ENCODE results near the gene MSL3. TPM values are rescaled to one million over a fixed set of nuclear protein-coding genes. Genes with fewer than 3 reads are reported as not detected.

The MSL3 gene
- total RNA-seq, 4 donors from 2014 or later = 22.8 to 61.1 (median 35.1) TPM

GRCh38 chrX:11740794-11741193 lies 17.2 kb upstream of the MSL3 start:
- H3K4me3 ChIP-seq = no peak overlapping the region
- DNase-seq (no peak), ATAC-seq (no peak)
- no peaks in the 10 kb centered on the region for H3K4me1 ChIP-seq
- no peak overlapping the region for H3K27ac ChIP-seq
- H3K27me3 ChIP-seq = no peaks in the 10 kb centered on the region
- TF ChIP-seq CTCF (IDR thresholded peaks at IDR 0.05 in 4 of 5, conservative IDR thresholded peaks at IDR 0.05 in 1 of 5) (no peak), POLR2A (IDR thresholded peaks at IDR 0.05) (no peak)
- no peaks in the 10 kb centered on the region for H3K9me3 ChIP-seq
- H3K36me3 ChIP-seq = no peaks in the 10 kb centered on the region
- intact Hi-C loops (cut with DNase I; ENCODE audit: low total_unique reads) = no loop called here
- in situ Hi-C loops (cut with MboI; ENCODE audit: low sequenced_read_pairs in 4 of 4) = loop anchor here in 1 of 4 donors (25.0 kb wide), 1 partner anchor 603 kb away; no protein-coding TSS in a partner anchor

- ATAC-seq (no peak), DNase-seq (no peak)
- no peak overlapping the region for H3K4me3 ChIP-seq
- no peak overlapping the region for H3K27ac ChIP-seq
- no peaks in the 10 kb centered on the region for H3K36me3 ChIP-seq
- TF ChIP-seq POLR2A (IDR thresholded peaks at IDR 0.05) = no peak
- TF ChIP-seq CTCF (IDR thresholded peaks at IDR 0.05 in 4 of 5, conservative IDR thresholded peaks at IDR 0.05 in 1 of 5) = no peak
- H3K27me3 ChIP-seq = no peaks in the 10 kb centered on the region
- H3K9me3 ChIP-seq = no peaks in the 10 kb centered on the region
- H3K4me1 ChIP-seq = no peaks in the 10 kb centered on the region
- in situ Hi-C loops (cut with MboI; ENCODE audit: low sequenced_read_pairs in 4 of 4) = loop anchor here in 1 of 4 donors (25.0 kb wide), 1 partner anchor 604 kb away; no protein-coding TSS in a partner anchor
- intact Hi-C loops (cut with DNase I; ENCODE audit: low total_unique reads) = no loop called here
Measured at GRCh38 chrX:11741574-11741973, 16.5 kb upstream of the MSL3 start.

- Histone ChIP-seq H3K27me3 (no peaks in the 10 kb centered on the region), H3K36me3 (no peaks in the 10 kb centered on the region), H3K27ac (no peak overlapping the region), H3K4me1 (no peaks in the 10 kb centered on the region), H3K4me3 (no peak overlapping the region), H3K9me3 (no peaks in the 10 kb centered on the region)
- no peak for DNase-seq
- ATAC-seq = no peak
- in situ Hi-C loops (cut with MboI; ENCODE audit: low sequenced_read_pairs in 4 of 4) (loop anchor here in 1 of 4 donors (25.0 kb wide), 1 partner anchor 609 kb away; no protein-coding TSS in a partner anchor), intact Hi-C loops (cut with DNase I; ENCODE audit: low total_unique reads) (no loop called here)
- TF ChIP-seq POLR2A (IDR thresholded peaks at IDR 0.05) (no peak), CTCF (IDR thresholded peaks at IDR 0.05 in 4 of 5, conservative IDR thresholded peaks at IDR 0.05 in 1 of 5) (no peak)
Measured at GRCh38 chrX:11745881-11746280, 12.2 kb upstream of the MSL3 start.

- intact Hi-C loops (cut with DNase I; ENCODE audit: low total_unique reads) = no loop called here
- DNase-seq (no peak), ATAC-seq (no peak)
- Histone ChIP-seq H3K36me3 (no peaks in the 10 kb centered on the region), H3K4me3 (no peak overlapping the region), H3K27ac (no peak overlapping the region), H3K27me3 (no peaks in the 10 kb centered on the region), H3K4me1 (no peaks in the 10 kb centered on the region), H3K9me3 (no peaks in the 10 kb centered on the region)
- in situ Hi-C loops (cut with MboI; ENCODE audit: low sequenced_read_pairs in 4 of 4) = loop anchor here (25.0 kb wide), 3 partner anchors 213 to 613 kb away; no protein-coding TSS in a partner anchor
- no peak for TF ChIP-seq CTCF (IDR thresholded peaks at IDR 0.05 in 4 of 5, conservative IDR thresholded peaks at IDR 0.05 in 1 of 5)
- TF ChIP-seq POLR2A (IDR thresholded peaks at IDR 0.05) = no peak
Measured at GRCh38 chrX:11750046-11750445, 8.0 kb upstream of the MSL3 start.

- H3K4me1 ChIP-seq = no peaks in the 10 kb centered on the region
- H3K4me3 ChIP-seq = no peak overlapping the region
- in situ Hi-C loops (cut with MboI; ENCODE audit: low sequenced_read_pairs in 4 of 4) = loop anchor here (25.0 kb wide), 3 partner anchors 213 to 613 kb away; no protein-coding TSS in a partner anchor
- no peak overlapping the region for H3K27ac ChIP-seq
- DNase-seq (no peak), ATAC-seq (no peak)
- intact Hi-C loops (cut with DNase I; ENCODE audit: low total_unique reads) = no loop called here
- no peaks in the 10 kb centered on the region for H3K9me3 ChIP-seq
- TF ChIP-seq POLR2A (IDR thresholded peaks at IDR 0.05) (no peak), CTCF (IDR thresholded peaks at IDR 0.05 in 4 of 5, conservative IDR thresholded peaks at IDR 0.05 in 1 of 5) (no peak)
- H3K27me3 ChIP-seq = no peaks in the 10 kb centered on the region
- H3K36me3 ChIP-seq = no peaks in the 10 kb centered on the region
Measured at GRCh38 chrX:11750694-11751093, 7.3 kb upstream of the MSL3 start.

Data from gastrocnemius medialis (tissue), 4 donors.